GM12878 (cell line): ENCODE measurements around the gene RFXANK. TPM values are rescaled to one million over a fixed set of nuclear protein-coding genes. Genes with fewer than 3 reads are reported as not detected.

Experiments
- ATAC-seq: fragments of 200-7000 bp; cut with Tn5 transposase; 3 replicates; pipeline ENCODE4 v1.9.1; 2020; ENCODE audit warnings: mild to moderate bottlenecking, moderate library complexity
- BruUV-seq: library from RNA; stranded (reverse); fragments of 400-500 nt; replicated peaks from 2 replicates; lab custom pipeline; 2021; lab: Mats Ljungman, UMichigan
- CTCF ChIA-PET: fragments of 300-600 bp; sonication (Branson Sonifier 250); formaldehyde crosslinking; extraction: SDS; loops from one replicate; lab custom pipeline; 2021; ENCODE audit warnings: inconsistent platforms; lab: Yijun Ruan, JAX
- POLR2A ChIA-PET: fragments of 350-600 bp; formaldehyde crosslinking; extraction: SDS; loops from one replicate; lab custom pipeline; 2021; ENCODE audit warnings: inconsistent platforms; lab: Charles Lee
- RAD21 ChIA-PET: fragments of 300-600 bp; sonication (Branson Sonifier 250); formaldehyde crosslinking; loops from one replicate; lab custom pipeline; 2023; ENCODE audit warnings: antibody characterized with exemption; ENCODE audit not compliant: unreplicated experiment; lab: Charles Lee
- SMC1A ChIA-PET: fragments of 300-600 bp; sonication (Branson Sonifier 250); formaldehyde crosslinking; loops from one replicate; lab custom pipeline; 2023; ENCODE audit not compliant: unreplicated experiment, uncharacterized antibody; lab: Charles Lee
- DNase-seq: peaks from one replicate; pipeline ENCODE4 v3.0.0-alpha.2; 2011; ENCODE audit warnings: low read depth, low spot score
- FAIRE-seq: peaks from 3 replicates; lab custom pipeline; 2011; peaks lifted over from hg19 to GRCh38; lab: Jason Lieb, UNC
- H2AFZ ChIP-seq: 2 replicates; pipeline ENCODE4 v1.6.0; 2011; ENCODE audit warnings: low read depth, low read length, control low read depth; ENCODE audit not compliant: control insufficient read depth
- H3K27ac ChIP-seq: 2 replicates; pipeline ENCODE4 v1.5.1; 2011; ENCODE audit warnings: control low read depth; ENCODE audit not compliant: control insufficient read depth, insufficient read depth
- H3K27me3 ChIP-seq, 2 experiments: replicated peaks in 1 of 2; 2 replicates each; pipeline versions ENCODE4 v1.6.0 to v1.6.1; 2011; ENCODE audit warnings: low read length in 1 of 2; ENCODE audit not compliant: control insufficient read depth in 2 of 2, insufficient read depth in 2 of 2
- H3K36me3 ChIP-seq, 2 experiments: 2 replicates each; pipeline ENCODE4 v1.5.1; 2011; ENCODE audit warnings: low read length in 1 of 2; ENCODE audit not compliant: control insufficient read depth in 2 of 2, insufficient read depth in 2 of 2
- H3K4me1 ChIP-seq: 2 replicates; pipeline ENCODE4 v1.6.1; 2011; ENCODE audit warnings: mild to moderate bottlenecking, low read length, moderate library complexity, mixed read lengths; ENCODE audit not compliant: control insufficient read depth, insufficient read depth
- H3K4me2 ChIP-seq: 2 replicates; pipeline ENCODE4 v1.6.0; 2011; ENCODE audit warnings: control low read depth; ENCODE audit not compliant: control insufficient read depth, insufficient read depth
- H3K4me3 ChIP-seq: fragments of 200-600 bp; sonication (generic); 2 replicates; pipeline ENCODE4 v1.5.1; 2016
- H3K79me2 ChIP-seq: 2 replicates; pipeline ENCODE4 v1.6.0; 2011; ENCODE audit warnings: low read length; ENCODE audit not compliant: control insufficient read depth, insufficient read depth
- H3K9ac ChIP-seq: 2 replicates; pipeline ENCODE4 v1.8.0; 2011; ENCODE audit warnings: low read length, control low read depth, mixed read lengths; ENCODE audit not compliant: control insufficient read depth, insufficient read depth
- H3K9me3 ChIP-seq: replicated peaks from 3 replicates; pipeline ENCODE4 v1.5.1; 2011; ENCODE audit warnings: mild to moderate bottlenecking, low read length; ENCODE audit not compliant: control insufficient read depth, insufficient read depth
- H4K20me1 ChIP-seq: 2 replicates; pipeline ENCODE4 v1.6.0; 2011; ENCODE audit not compliant: control insufficient read depth, insufficient read depth
- EED ChIP-seq: sonication (generic); IDR thresholded peaks from 2 replicates; pipeline ENCODE4 v1.6.1; 2016; ENCODE audit warnings: antibody characterized with exemption, low read depth
- FOXK2 ChIP-seq: fragments of 450-650 bp; IDR thresholded peaks from 2 replicates; pipeline ENCODE4 v1.6.1; 2017; ENCODE audit warnings: mild to moderate bottlenecking, moderate library complexity
- JUND ChIP-seq: IDR thresholded peaks from 2 replicates; pipeline ENCODE4 v1.6.1; 2012; ENCODE audit warnings: low read depth, mild to moderate bottlenecking, low read length, improper control_type of control experiment, moderate library complexity
- KLF5 ChIP-seq: fragments of 450-650 bp; IDR thresholded peaks from 2 replicates; pipeline ENCODE4 v1.6.1; 2014; ENCODE audit warnings: mild to moderate bottlenecking; ENCODE audit not compliant: partially characterized antibody
- NBN ChIP-seq: fragments of 450-650 bp; IDR thresholded peaks from 2 replicates; pipeline ENCODE4 v1.6.1; 2016
- RFX5 ChIP-seq: IDR thresholded peaks from 2 replicates; pipeline ENCODE4 v1.6.1; 2011; ENCODE audit warnings: low read depth, low read length, improper control_type of control experiment
- SRF ChIP-seq, 2 experiments: IDR thresholded peaks; 2 replicates each; pipeline ENCODE4 v1.6.1; 2011; ENCODE audit warnings: low read depth in 2 of 2, low read length in 2 of 2, mild to moderate bottlenecking in 1 of 2, moderate library complexity in 1 of 2
- STAT1 ChIP-seq: fragments of 450-650 bp; conservative IDR thresholded peaks from 2 replicates; pipeline ENCODE4 v1.6.1; 2014; ENCODE audit warnings: antibody characterized with exemption, mild to moderate bottlenecking
- TCF12 ChIP-seq: IDR thresholded peaks from 2 replicates; pipeline ENCODE4 v1.6.1; 2011; ENCODE audit warnings: low read depth, mild to moderate bottlenecking, low read length
- ZNF217 ChIP-seq: fragments of 450-650 bp; IDR thresholded peaks from 2 replicates; pipeline ENCODE4 v1.6.1; 2017; ENCODE audit warnings: antibody characterized with exemption, mild to moderate bottlenecking
- ZSCAN29 ChIP-seq: fragments of 450-650 bp; IDR thresholded peaks from 2 replicates; pipeline ENCODE4 v1.6.1; 2017; ENCODE audit warnings: mild to moderate bottlenecking, moderate library complexity
- WGBS: methylation state at CpG from one replicate; pipeline ENCODE4 v1.1.6; 2016; ENCODE audit warnings: low lambda C conversion rate; ENCODE audit not compliant: insufficient replicate concordance, insufficient coverage; ENCODE audit errors: missing lambda C conversion rate; 5-methylcytosine and 5-hydroxymethylcytosine counted together
- in situ Hi-C: fragments of 300-500 bp; cut with MboI; formaldehyde crosslinking; loops from 9 replicates; pipeline ENCODE4 v1.14.3; 2018; ENCODE audit warnings: mixed read lengths
- intact Hi-C: fragments of 100-400 bp; cut with micrococcal nuclease; formaldehyde crosslinking; loops from one replicate; pipeline ENCODE4 v1.14.2; 2022; ENCODE audit not compliant: unreplicated experiment
- polyA plus RNA-seq, 11 experiments: library from polyadenylated mRNA; depleted of rRNA in 4 of 11; unstranded in 6 of 11; stranded (reverse) in 5 of 11; fragments of >200 nt; fragmentation: Nextera tagmentation in 4 of 11; fragmentation: Illumina TruSeq in 1 of 11; extraction: Ambion mirVana in 4 of 11; extraction: Trizol in 1 of 11; gene quantifications; 1 replicate in 1 of 11; 2 replicates in 10 of 11; pipeline versions ENCODE4 v1.2.1 to v1.2.3, GENCODE V29; 2011 to 2016; ENCODE audit warnings: inconsistent platforms in 2 of 11, missing spikeins in 2 of 11, low read depth in 1 of 11
- total RNA-seq, 4 experiments: library from RNA; depleted of rRNA in 3 of 4; stranded (reverse); fragments of >200 nt in 3 of 4; fragmentation: Illumina TruSeq in 1 of 4; extraction: Trizol in 1 of 4; gene quantifications; 2 replicates each; pipeline versions ENCODE4 v1.2.1 to v1.2.3, GENCODE V29; 2013 to 2021
- TF ChIP-seq, protein P1 (sequence below): fragments of 450-650 bp; IDR thresholded peaks from 2 replicates; pipeline ENCODE4 v1.6.1; 2017; ENCODE audit warnings: antibody characterized with exemption, mild to moderate bottlenecking, moderate library complexity
- TF ChIP-seq, protein P2 (sequence below): IDR thresholded peaks from 2 replicates; pipeline ENCODE4 v1.6.1; 2012; ENCODE audit warnings: low read depth, low read length, improper control_type of control experiment
- TF ChIP-seq, protein P3 (sequence below): fragments of 450-650 bp; IDR thresholded peaks from 2 replicates; pipeline ENCODE4 v1.6.1; 2017; ENCODE audit warnings: low read depth, mild to moderate bottlenecking, moderate library complexity
- TF ChIP-seq, protein P4 (sequence below): fragments of 450-650 bp; formaldehyde crosslinking; IDR thresholded peaks from 2 replicates; pipeline ENCODE4 v1.5.0; 2022; ENCODE audit warnings: mild to moderate bottlenecking, missing genetic modification characterization

Gene RFXANK
- total and polyA plus RNA-seq, 10 of the 15 experiments (the other 5 are each of a cell fraction or from before 2014, with no cell fraction given): 70.8 to 125 (median 95.7) TPM

DNA sequence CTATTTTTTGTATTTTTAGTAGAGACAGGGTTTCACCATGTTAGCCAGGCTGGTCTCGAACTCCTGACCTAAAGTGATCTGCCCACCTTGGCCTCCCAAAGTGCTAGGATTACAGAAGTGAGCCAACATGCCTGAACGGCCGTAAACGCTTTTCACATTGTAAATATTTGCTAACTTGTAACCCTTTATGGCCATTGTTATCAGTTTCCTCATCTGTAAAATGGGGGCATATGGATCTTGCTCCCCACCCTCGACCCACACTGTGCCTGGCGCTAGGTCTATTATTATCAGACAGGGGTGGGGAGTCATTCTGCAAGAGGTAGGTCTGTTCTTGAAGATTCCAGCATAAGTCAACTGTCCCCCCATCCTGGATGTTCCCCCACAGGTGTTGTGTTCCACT lies 31.6 kb downstream of the RFXANK start:
- no peak overlapping the region for H2AFZ ChIP-seq
- ChIA-PET CTCF (no interaction called here), SMC1A (no interaction called here), POLR2A (no interaction called here), RAD21 (no interaction called here)
- WGBS: 51% methylated on average over 6 of the region's 6 CpGs
- no peaks in the 10 kb centered on the region for H3K27me3 ChIP-seq
- no peak overlapping the region for H3K4me3 ChIP-seq
- no peaks in the 10 kb centered on the region for H3K36me3 ChIP-seq
- DNase-seq: no peak
- in situ Hi-C loops (no loop called here), intact Hi-C loops (no loop called here)
- no peak overlapping the region for H3K27ac ChIP-seq
- BruUV-seq: no TSS peak
- H3K9ac ChIP-seq: no peak overlapping the region
- H3K9me3 ChIP-seq: no peaks in the 10 kb centered on the region
- no peak for FAIRE-seq
- H3K79me2 ChIP-seq: no peaks in the 10 kb centered on the region
- no peak for ATAC-seq
- peaks cover 4% of the 10 kb centered on the region for H3K4me1 ChIP-seq
- TF ChIP-seq JUND: no peak
- TF ChIP-seq SRF (IDR thresholded peaks at IDR 0.05; ENCODE audit: low read depth in 2 of 2, low read length in 2 of 2): no peak
- TF ChIP-seq, protein P1, sequence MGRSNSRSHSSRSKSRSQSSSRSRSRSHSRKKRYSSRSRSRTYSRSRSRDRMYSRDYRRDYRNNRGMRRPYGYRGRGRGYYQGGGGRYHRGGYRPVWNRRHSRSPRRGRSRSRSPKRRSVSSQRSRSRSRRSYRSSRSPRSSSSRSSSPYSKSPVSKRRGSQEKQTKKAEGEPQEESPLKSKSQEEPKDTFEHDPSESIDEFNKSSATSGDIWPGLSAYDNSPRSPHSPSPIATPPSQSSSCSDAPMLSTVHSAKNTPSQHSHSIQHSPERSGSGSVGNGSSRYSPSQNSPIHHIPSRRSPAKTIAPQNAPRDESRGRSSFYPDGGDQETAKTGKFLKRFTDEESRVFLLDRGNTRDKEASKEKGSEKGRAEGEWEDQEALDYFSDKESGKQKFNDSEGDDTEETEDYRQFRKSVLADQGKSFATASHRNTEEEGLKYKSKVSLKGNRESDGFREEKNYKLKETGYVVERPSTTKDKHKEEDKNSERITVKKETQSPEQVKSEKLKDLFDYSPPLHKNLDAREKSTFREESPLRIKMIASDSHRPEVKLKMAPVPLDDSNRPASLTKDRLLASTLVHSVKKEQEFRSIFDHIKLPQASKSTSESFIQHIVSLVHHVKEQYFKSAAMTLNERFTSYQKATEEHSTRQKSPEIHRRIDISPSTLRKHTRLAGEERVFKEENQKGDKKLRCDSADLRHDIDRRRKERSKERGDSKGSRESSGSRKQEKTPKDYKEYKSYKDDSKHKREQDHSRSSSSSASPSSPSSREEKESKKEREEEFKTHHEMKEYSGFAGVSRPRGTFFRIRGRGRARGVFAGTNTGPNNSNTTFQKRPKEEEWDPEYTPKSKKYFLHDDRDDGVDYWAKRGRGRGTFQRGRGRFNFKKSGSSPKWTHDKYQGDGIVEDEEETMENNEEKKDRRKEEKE: no peak
- TF ChIP-seq RFX5: no peak
- TF ChIP-seq ZNF217: no peak
- no peak for TF ChIP-seq NBN
- TF ChIP-seq STAT1: no peak
- TF ChIP-seq KLF5: no peak
- TF ChIP-seq, protein P2, sequence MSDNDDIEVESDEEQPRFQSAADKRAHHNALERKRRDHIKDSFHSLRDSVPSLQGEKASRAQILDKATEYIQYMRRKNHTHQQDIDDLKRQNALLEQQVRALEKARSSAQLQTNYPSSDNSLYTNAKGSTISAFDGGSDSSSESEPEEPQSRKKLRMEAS: no peak
- TF ChIP-seq TCF12: no peak
- TF ChIP-seq, protein P3, sequence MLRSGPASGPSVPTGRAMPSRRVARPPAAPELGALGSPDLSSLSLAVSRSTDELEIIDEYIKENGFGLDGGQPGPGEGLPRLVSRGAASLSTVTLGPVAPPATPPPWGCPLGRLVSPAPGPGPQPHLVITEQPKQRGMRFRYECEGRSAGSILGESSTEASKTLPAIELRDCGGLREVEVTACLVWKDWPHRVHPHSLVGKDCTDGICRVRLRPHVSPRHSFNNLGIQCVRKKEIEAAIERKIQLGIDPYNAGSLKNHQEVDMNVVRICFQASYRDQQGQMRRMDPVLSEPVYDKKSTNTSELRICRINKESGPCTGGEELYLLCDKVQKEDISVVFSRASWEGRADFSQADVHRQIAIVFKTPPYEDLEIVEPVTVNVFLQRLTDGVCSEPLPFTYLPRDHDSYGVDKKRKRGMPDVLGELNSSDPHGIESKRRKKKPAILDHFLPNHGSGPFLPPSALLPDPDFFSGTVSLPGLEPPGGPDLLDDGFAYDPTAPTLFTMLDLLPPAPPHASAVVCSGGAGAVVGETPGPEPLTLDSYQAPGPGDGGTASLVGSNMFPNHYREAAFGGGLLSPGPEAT: no peak
- no peak for TF ChIP-seq FOXK2
- TF ChIP-seq ZSCAN29: no peak
- TF ChIP-seq EED: no peak
- TF ChIP-seq, protein P4, sequence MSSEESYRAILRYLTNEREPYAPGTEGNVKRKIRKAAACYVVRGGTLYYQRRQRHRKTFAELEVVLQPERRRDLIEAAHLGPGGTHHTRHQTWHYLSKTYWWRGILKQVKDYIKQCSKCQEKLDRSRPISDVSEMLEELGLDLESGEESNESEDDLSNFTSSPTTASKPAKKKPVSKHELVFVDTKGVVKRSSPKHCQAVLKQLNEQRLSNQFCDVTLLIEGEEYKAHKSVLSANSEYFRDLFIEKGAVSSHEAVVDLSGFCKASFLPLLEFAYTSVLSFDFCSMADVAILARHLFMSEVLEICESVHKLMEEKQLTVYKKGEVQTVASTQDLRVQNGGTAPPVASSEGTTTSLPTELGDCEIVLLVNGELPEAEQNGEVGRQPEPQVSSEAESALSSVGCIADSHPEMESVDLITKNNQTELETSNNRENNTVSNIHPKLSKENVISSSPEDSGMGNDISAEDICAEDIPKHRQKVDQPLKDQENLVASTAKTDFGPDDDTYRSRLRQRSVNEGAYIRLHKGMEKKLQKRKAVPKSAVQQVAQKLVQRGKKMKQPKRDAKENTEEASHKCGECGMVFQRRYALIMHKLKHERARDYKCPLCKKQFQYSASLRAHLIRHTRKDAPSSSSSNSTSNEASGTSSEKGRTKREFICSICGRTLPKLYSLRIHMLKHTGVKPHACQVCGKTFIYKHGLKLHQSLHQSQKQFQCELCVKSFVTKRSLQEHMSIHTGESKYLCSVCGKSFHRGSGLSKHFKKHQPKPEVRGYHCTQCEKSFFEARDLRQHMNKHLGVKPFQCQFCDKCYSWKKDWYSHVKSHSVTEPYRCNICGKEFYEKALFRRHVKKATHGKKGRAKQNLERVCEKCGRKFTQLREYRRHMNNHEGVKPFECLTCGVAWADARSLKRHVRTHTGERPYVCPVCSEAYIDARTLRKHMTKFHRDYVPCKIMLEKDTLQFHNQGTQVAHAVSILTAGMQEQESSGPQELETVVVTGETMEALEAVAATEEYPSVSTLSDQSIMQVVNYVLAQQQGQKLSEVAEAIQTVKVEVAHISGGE (CRISPR knock-in tag): no peak
- H4K20me1 ChIP-seq: no peaks in the 10 kb centered on the region
- no peak overlapping the region for H3K4me2 ChIP-seq
